SIG-M5 treated with dmso at 0.1 percent for 504 hours (cell line): ENCODE results near the gene ZCCHC13.
"Not testable (repeated sequence)": the region's sequence is repeated elsewhere in the genome, so short reads cannot be mapped to it uniquely, and the experiment has no call there.

ENCODE experiments used
- DNase-seq: peaks from one replicate; lab custom pipeline; 2025; ENCODE audit not compliant: unreplicated experiment; lab: John Stamatoyannopoulos, UW

The ZCCHC13 gene

GRCh38 chrX:74304016-74304415 is at the start of gene ZCCHC13:
ZCCHC13 (plus strand) TSS chrX:74304180; CDS start chrX:74304267, 87 bp downstream.
- DNase-seq: no peak

DNA sequence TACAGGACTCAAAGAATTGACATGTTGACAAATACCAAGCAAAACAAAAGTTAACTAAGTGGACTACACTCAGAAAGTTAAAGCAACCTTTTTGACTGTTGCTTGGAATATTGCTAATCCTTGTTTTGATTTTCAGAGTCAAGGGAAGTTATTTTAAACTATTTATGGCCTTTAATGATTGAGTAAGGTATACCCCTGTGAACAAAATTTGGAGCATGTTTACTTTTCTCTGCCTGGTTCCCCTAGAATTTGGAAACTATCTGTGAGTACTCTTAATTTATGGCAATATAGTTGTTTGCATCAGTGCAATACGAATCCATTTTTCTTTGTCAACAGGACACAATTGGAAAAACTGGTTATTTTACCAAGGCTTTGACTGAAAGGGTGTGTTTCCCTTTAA is 45.9 kb upstream of the ZCCHC13 start:
- DNase-seq: not testable (repeated sequence)

- DNase-seq: no peak
Observed at GRCh38 chrX:74259885-74260491, 44.0 kb upstream of the ZCCHC13 start.

DNA sequence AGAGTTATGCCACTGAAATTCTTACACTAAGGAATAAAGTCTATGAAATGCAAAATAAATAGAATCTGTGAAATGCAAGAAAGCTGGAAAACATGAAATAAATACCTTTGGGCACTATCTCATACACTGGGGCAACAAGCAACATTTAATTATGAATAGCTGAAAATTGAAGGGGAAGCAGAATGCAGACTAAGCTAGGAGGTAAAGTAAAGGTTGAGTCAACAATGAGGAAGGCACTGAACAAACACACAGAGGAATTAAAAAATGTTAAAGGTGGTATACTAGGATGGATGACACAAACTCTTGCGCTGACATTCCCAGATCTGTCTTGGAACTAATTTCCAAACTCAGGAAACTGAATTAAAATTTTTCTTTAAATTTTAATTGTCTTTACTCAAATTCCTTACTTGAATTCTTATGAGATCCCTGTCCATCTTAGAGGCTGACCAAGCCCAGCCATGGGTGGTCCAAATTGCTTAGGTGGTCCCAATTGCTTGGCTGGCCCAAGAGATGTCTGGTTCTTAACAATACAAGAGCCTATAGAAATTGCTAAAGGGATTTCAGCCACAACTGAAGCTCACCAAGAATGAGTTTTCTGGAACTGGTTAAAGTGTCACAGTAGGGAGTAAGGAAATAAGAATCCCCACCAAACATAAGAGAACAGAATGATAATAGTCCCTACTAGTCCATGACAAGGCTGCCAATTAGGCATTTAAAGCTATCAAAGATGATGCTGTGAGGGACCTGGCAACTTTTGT is 41.3 kb upstream of the ZCCHC13 start:
- DNase-seq: no peak

GRCh38 chrX:74270393-74270792 is 33.6 kb upstream of the ZCCHC13 start:
- no peak for DNase-seq

GRCh38 chrX:74272230-74272629 is 31.8 kb upstream of the ZCCHC13 start:
- DNase-seq: no peak

GRCh38 chrX:74274516-74274915 is 29.5 kb upstream of the ZCCHC13 start:
- DNase-seq: no peak

DNA sequence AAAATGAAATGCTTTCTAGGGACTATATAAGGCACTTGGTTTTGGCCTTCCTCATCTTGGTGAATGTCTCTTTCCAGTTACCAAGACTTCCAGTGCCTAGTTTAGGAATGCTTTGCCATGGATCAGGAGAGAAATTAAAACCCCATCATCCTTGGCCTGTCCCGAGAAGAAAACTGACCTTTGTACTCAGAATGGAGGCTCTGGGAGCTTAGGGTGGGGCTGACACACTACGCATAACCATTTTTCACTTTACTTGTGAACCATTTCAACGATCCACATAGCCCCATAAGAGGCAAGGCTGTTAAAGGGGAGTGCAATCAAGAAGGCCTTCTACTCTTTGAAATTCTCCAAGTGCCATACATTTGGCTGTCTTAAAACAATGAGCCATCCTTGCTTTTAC is 26.7 kb upstream of the ZCCHC13 start:
- no peak for DNase-seq

DNA sequence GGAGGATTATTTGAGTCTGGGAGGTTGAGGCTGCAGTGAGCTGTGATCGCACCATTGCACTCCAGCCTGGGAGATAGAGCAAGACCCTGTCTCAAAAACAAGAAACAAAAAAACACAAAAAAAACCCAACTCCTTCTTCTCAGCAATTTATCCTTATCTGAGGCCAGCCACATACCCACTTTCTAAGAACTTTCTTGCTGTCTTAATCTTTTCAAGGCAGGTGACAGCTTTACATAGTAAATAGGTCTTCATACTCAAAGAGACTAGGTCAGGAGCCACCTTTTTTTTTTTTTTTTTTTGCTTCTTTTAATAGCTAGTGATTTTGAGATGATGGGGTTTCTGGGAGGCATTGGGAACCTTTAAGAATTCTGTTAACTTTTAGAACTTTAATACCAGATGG is 26.1 kb upstream of the ZCCHC13 start:
- no peak for DNase-seq

- no peak for DNase-seq
Observed at GRCh38 chrX:74280759-74281158, 23.2 kb upstream of the ZCCHC13 start.

DNA sequence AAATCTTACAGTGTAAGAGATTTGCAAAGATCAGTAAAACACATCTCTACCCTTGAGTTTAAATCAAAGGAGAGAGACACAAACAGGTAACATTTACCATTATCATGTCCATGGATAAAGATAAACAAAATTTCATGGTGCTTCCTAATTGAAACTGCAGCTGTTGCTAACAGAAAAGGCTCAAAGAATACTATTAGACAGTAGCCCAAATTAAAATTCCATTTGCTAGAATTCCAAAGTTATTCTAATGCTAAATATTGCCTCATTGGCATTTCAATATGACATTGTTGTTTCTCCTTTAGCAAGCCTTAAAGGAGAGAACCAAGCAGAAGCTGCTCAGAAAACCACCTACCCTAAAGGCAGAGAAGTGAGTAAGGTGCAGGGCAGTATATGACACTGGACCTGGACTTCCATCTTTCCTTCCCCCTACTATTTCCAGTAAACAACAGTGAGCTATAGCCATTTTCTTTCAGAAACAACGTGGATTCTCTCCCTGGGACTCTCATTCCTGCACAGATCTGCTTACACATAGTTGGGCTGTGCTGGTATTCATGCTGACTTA is 19.5 kb upstream of the ZCCHC13 start:
- DNase-seq: no peak

DNA sequence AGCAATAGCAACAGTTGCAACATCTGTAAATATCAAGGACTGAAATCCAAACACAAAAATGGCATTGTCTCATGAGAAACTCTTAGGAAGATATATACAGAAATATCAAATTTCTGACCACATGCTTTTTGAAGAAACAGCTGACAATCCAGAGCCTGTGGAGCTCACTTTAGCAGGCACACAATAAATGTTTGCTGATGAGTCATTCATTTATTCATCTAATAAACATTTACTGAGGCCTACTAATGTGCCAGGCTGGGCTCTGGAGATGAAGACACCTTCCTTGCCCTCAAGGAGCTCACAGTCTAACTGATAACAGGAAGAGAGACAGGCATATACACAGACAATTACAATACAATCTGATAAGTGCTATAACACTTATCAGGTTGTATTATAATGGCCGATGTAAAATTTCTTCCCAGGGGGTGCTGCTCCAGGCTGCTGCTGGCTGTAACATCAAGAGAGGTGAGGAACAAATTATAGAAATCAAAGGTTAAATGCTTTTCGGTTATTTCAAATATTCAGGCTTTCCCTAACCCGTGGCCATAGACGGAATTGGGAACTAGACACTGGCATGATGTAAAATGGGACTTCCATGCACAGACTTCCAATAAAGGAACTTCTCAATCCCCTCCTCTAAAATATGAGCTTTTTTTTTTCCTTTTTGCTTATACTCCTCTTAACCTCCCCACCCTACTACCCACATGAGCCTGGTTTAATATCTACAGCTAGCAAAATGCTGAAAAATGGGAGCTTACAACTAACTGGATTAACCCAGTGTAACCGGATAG is 16.8 kb upstream of the ZCCHC13 start:
- no peak for DNase-seq

DNA sequence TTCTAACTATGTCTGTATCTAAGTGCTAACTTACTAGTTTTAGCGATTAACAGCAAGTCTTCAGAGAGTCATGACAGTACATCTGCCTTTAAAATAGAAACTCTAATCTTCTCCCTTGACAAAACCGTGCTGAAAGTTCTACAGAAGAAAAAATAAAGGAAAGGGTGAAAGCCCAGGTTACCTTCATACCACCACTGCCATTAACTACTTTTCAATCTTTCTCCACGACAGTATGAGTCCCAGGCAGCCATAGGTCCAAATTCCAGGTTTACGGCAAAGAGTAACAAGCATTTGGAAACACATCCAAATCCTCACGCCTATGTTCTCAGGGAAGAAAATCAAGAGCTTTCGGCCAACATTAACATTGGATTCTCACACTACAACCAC is 12.4 kb upstream of the ZCCHC13 start:
- DNase-seq: peak; percentile 16

- DNase-seq: peak; percentile 86
Observed at GRCh38 chrX:74291964-74292807, 11.8 kb upstream of the ZCCHC13 start.

DNA sequence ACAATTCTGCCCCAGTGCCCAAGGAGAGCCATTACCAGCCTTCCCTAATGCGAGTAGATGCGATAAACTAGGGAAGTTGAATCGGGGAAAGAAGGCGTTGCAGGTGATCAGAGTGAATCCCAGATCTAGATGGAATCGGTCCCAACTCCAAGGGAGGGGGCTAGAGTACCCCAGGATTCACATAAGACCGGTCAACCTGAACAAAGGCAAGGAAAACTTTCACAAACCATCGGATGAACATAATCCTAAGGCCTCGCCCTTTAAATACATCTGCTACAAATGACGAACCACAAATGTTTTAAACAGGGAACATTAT is 11.2 kb upstream of the ZCCHC13 start:
- no peak for DNase-seq

DNA sequence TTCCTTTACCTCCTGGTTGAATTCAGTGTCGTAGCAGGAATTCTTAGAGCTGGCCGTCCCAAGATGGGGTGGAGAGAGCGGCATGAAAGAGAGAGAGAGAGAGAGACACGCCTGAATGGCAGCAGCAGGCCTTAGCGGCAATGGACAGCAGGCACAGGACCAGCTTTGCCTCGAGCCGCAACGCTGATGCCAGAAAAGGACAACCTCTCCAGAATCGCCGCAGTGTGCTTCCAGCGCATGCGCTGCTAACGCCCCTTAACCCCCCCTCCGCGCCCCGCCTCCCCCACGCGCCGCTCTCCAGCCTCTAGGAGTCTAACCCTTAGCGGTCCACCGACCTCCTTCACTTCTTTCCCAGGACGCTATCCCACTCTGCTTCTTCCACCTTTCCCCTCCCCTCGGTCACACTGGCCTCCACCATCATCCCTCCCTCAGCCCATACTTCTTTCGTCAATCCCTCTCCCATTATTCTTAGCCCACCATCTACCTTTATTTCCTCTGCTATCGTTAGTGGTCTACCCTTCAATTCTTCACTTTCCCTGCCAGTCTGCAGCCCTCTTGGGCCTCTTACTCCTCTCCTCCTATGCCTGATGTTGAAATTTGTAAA is 10.5 kb upstream of the ZCCHC13 start:
- DNase-seq: peak; percentile 66

DNA sequence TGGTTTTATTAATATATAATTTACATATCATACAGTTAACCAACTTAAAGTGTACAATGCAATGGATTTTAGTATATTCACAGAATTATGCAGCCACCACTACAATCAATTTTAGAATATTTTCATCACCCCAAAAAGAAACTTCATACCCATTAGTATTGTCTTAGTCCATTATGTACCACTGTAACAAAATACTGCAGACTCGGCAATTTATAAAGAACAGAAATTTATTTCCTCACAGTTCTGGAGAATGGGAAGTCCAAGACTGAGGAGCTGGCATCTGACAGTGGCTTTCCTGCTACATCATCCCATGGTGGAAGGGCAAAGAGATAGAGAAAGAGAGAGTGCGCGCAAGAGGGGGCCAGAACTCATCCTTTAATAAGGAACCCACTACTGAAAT is 8.9 kb upstream of the ZCCHC13 start:
- DNase-seq: no peak

DNA sequence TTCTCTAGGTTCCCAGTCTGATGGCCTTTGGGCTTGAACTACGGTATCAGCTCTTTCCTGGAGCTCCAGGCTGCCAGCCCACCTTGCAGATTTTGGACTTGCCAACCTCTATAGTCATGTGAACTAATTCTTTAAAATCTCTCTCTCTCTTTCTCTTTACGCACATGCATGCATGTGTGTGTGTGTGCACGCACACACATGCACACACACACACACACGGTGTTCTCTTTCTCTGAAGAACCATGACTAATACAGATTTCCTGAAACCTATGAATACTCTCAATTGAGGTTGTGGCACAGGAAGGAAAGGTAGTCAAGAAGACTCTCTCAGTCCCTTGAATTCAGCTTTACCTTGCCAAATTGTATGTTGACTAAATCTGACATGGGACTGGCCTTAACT is 6.2 kb upstream of the ZCCHC13 start:
- DNase-seq: no peak

DNA sequence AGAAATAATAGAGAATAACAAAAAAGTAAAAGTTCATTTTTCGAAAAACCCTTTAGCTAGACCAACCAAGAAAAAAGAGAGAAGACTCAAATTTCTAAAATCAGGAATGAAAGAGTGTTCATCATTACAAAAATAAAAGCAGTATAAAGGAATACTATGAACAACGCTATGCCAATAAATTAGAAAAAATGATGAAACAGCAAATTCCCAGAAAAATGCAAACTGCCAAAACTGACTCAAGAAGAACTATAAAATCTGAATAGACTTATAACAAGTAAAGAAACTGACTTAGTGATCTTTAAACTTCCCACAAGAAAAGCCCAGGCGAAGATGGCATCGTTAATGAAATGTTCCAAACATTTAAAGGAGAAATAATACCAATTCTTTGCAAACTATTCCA is 3.1 kb upstream of the ZCCHC13 start:
- no peak for DNase-seq

- no peak for DNase-seq
Observed at GRCh38 chrX:74318672-74319071, 14.7 kb downstream of the ZCCHC13 start.

DNA sequence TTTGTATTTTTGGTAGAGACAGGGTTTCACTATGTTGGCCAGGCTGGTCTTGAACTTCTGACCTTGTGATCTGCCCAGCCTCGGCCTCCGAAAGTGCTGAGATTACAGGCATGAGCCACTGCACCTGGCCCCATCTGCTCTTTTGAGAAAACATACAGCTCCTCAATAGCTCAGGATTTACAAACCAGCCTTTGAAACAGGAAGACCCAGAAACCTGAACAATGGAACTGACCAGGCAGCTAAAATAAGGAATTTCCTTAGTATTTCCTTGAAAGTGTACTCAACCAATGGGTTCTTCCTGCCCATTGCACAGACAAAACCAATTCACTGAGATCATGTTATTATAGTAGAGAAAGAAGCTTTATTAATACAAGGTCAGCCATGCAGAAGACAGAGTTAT is 15.3 kb downstream of the ZCCHC13 start:
- not testable (repeated sequence) for DNase-seq
